IPS-NIHi7 (cell line): ENCODE results near the gene PHLDB2.

Experiments used
- DNase-seq: peaks from one replicate; pipeline ENCODE4 v3.0.0; 2012; ENCODE audit warnings: mixed read lengths; ENCODE audit errors: extremely low spot score

PHLDB2 gene

DNA sequence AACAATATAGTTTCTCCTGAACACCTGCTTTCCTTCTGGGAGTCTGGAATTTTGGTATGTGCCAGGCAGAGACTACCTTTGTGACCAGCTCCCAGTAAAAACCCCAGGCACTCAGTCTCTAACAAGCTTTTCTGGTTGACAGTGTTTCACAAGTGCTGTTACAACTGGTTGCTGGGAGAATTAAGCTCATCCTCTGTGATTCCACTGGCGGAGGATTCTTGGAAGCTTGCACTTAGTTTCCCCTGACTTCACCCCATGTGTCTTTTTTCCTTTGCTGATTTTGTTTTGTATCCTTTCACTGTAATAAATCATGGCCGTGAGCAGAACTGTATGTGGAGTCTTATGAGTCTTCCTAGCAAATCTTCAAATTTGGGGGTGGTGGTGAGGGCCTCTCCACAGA lies 134.0 kb downstream of the PHLDB2 start:
- no peak for DNase-seq

DNA sequence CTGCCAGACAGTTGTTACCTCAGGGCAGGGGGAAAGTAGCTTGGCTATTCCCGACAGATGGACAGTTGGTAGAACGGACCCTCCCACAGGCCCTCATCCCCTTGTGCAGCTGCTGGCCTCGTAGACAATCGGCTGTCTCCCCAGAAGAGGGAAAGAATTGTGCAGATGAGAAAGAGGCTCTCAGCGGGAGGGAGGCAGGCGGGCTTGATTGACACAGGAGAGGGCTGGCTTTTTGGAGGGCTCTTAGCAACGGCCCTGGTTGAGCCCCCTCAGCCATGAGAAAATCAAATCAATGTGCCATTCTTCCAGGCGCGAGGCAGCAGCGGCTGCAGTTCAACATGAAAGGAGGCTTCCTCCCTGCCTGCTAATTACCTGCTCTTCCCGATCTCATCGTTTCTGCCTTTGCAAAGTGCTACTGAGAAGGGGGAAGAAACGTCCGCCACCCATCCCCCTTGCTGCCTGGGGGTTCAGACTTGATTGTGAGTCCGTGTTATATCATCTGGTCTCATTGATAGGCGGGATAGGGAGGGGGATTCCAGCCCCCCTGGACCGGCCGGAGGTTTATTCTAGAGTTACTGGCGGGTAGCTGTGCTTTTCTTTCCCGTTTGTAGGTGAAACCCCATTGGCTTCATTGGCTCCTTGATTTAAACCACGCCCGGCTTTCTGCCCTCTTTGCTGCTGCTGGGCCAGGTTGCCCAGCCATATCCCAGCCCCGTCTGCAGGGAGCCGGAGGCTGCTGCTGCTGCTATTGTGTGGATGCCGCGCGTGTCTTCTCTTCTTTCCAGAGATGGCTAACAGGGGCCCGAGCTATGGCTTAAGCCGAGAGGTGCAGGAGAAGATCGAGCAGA lies 139.8 kb downstream of the PHLDB2 start, which contains the start of gene TAGLN3:
Gene TAGLN3 (plus strand): TSS at position 287 of the 848 bp plus-strand sequence. CDS start 501 bp downstream, at position 788.
- peak; percentile 66 for DNase-seq

- no peak for DNase-seq
These were observed 140.6 kb downstream of the PHLDB2 start for GRCh38 chr3:111999484-112000324.

GRCh38 chr3:112000367-112000771 lies 141.3 kb downstream of the PHLDB2 start:
- no peak for DNase-seq

DNA sequence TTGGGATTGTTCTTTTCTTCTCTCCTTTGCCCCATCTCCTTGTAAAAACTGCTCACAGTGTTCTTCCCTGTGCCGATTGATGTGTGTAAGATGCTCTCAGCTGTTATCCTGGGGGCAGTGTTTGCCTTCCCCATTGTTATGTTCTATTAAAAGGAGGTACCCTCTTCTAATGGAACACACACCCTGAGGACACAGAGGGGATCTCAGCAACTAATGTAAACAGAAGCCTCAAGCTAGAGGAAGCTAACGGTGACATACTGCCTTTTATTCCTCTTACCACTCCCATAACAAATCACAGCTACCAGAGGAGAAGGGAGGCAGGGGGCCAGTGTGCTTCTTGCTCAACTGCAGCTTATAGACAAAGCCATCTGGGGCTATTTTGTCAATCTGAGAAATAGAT lies 141.9 kb downstream of the PHLDB2 start:
- no peak for DNase-seq

DNA sequence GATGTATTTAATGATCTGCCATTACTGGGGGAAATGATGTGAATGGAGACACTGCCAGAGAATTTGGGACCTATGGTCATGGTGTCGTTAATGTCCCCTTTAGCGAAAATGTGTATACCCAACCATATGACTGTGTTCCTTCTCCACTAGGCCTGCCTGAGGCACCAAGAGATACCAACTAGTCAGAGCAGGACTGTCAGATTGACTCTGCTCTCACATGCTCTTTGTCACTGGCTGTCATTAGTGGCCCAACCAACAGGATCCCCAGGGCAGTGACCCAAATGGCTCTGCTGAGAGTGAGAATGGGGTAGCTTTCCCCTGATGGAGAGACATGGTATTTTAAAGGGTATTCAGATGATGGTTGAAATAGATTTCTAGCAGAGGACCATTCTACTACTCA lies 142.5 kb downstream of the PHLDB2 start:
- no peak for DNase-seq

GRCh38 chr3:112002096-112002971 lies 143.3 kb downstream of the PHLDB2 start:
- no peak for DNase-seq

DNA sequence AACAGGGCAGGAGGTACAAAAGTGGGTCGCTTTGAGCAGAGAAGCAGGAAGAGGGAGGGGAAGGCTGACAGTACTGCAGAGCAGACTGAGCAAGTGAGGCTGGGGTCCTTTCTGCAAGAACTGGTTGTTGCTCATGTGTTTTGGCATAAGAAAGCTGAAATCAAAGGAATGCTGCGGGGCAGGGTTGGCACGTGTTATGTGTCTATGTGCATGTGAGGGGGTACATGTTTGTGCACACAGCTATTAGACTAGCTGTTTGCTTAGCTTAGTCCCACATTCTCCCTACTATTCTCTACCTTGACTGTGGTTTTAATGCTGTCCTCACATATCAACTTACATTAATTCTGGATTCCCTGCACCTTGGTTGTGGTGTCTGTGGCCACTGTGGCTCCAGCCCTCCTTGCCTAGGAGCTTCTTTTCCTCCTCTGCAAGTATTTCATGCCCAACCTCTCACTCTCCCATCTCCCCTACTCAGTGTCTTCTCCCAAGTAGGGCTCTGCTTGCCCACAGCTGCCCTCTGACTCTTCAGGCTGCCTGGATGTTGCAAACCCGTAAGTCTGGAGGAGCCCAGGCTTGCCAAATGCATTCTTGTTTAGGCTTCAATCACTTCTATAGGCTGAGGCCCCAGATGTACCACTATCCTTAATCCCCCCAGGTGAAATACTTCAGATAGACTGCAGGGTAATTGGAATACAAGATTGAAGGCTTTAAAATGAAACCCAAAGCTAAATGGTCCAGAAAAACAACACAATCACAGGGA lies 144.4 kb downstream of the PHLDB2 start:
- no peak for DNase-seq

DNA sequence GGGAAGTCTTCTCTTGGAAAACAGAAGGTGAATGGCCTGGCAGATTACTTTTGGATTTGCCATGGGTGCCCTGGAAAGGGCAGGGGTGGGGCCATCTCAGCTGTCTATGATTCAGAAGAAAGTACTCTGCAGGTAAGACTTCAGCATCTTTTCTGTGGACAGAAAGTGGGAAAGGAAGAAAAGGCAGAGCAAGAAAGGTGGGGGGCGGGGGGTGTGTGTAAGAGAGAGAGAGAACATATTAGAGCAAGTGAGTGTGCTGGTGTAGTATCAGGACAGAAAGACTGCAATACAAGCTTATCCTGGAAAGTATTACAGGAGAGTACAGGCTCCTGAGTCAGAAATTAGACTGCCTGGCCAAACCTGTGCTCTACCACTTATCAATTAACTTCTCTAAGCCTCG lies 145.1 kb downstream of the PHLDB2 start:
- no peak for DNase-seq

DNA sequence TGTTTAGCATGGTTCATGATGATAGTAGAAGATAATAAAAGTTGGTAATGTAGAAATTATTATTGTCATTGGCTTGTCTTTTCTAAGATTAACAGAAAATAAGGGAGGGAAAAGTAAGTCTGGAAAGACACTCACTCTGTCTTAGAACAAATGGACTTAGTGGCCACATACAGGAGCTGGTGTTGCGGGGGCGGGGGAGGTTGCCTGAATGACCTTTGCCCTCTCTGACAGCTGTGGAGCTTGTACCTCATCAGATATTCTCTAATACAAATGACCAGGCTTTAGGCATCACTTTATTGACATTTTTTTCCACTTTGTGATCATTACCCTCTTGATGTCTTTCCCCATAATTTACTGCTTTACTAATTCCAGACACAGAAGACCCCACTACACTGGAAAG lies 145.6 kb downstream of the PHLDB2 start:
- DNase-seq: no peak

GRCh38 chr3:112005091-112005672 lies 146.1 kb downstream of the PHLDB2 start:
- no peak for DNase-seq

GRCh38 chr3:112007633-112008032 lies 148.6 kb downstream of the PHLDB2 start:
- DNase-seq: no peak

- DNase-seq: no peak
These were observed 150.6 kb downstream of the PHLDB2 start for GRCh38 chr3:112009670-112010069.

DNA sequence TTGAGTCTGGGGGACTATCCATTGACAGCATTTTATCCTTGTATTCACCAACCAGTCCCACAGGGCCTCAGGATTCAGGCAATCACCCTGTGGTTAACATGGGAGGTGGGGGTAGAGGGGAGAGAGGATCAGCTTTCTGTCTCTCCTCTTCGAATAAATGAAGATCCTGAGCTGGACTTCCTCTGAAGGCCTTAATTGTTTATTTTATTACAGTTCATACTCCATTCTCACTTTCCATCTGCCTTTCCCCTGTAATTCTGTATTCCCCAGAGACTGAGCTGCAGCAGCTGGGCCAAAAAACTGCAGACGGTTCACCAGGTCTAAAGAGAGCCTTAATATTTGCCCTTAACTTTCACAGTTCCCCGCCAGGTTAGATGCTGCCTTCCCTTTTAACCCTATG lies 151.6 kb downstream of the PHLDB2 start:
- DNase-seq: no peak

DNA sequence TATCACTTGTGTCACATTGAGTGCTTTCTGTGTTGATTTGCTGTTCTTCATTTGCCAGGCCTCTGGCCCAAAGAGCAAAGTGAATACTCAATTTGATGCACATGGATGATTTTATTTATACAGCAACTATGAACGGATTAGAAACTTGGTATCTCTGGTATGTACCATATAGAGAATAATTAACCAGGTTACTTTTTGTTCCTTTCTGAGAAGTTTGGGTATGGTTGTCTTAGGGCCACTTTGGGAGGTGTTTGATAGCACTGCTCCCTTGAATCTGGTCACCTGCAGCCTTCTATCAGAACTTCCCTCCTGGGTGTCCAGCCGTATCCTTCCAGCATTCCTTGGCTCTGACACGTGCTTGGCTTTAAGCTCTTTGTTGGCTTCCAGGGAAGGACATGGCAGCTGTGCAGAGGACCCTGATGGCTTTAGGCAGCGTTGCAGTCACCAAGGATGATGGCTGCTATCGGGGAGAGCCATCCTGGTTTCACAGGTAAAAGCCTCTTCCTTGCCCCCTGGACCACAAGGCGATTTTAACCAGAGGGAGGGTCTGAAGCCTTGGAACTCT lies 152.4 kb downstream of the PHLDB2 start:
- no peak for DNase-seq

GRCh38 chr3:112012205-112012992 lies 153.3 kb downstream of the PHLDB2 start:
- no peak for DNase-seq

DNA sequence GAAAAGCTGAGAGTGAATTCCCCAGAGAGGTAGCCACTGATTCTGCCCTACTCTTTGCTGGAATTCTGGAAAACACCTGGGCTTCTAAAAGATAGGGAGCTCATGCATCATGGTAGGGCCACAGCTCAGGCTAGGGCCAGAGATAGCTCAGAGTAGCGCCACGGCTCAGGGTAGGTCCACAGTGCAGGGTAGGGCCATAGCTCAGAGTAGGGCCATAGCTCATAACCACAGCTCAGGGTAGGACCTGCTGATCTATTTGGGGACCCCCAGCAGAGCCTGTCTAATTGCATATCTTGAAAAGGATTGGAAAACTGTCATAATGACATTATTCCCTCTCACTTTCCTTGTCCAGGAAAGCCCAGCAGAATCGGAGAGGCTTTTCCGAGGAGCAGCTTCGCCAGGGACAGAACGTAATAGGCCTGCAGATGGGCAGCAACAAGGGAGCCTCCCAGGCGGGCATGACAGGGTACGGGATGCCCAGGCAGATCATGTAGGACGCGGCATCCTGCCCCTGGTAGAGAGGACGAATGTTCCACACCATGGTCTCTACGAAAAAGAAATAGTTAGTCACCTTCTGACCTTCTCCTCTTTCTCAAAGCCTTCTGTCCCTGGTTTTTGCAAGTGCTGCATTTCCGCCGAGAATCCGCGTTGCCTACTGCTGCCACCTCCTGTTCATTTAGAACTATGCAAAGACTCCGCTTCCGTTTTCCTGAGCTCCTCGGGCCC lies 154.2 kb downstream of the PHLDB2 start:
- peak; percentile 75 for DNase-seq

DNA sequence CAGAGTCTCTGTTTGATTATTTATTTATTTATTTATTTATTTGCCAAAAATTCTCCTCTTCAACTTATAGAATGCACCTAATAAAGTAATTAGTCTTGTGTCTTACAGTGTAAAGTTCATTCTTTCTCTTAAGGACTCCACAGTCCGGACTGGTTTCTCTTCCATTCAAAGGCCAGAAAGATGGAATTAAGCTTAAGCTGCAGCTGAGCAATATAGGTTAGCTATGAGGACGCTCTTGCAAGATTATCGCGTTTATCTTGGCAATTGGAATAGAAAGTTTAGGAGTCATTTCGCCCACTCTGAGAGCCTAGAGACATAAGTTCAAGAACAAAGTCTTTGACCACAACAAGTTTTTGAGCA lies 154.7 kb downstream of the PHLDB2 start:
- no peak for DNase-seq

- no peak for DNase-seq
These were observed 158.0 kb downstream of the PHLDB2 start for GRCh38 chr3:112017091-112017490.
